Activated B cell treated with CpG ODN at 0.5 μM for 24 hours (primary cell): ENCODE results near the gene FASTK. TPM values are rescaled to one million over a fixed set of nuclear protein-coding genes. Genes with fewer than 3 reads are reported as not detected.

Experiments used
- ATAC-seq: fragments of 200-7000 bp; cut with Tn5 transposase; one replicate; pipeline ENCODE4 v1.10.0; 2021; ENCODE audit warnings: low read depth, mild to moderate bottlenecking, moderate library complexity
- CTCF ChIA-PET: fragments of 350-600 bp; sonication (Branson Sonifier 250); formaldehyde crosslinking; loops from one replicate; lab custom pipeline; 2021; ENCODE audit warnings: antibody characterized with exemption; lab: Charles Lee
- POLR2A ChIA-PET: fragments of 350-600 bp; sonication (Branson Sonifier 250); formaldehyde crosslinking; loops from one replicate; lab custom pipeline; 2021; ENCODE audit warnings: antibody characterized with exemption; lab: Charles Lee
- DNase-seq: peaks from one replicate; pipeline ENCODE4 v3.0.0; 2022
- H3K27ac Mint-ChIP-seq: one replicate; pipeline ENCODE4 v1.8.0; 2020; ENCODE audit warnings: mixed read lengths
- H3K27me3 Mint-ChIP-seq: one replicate; pipeline ENCODE4 v1.8.0; 2021; ENCODE audit warnings: mixed read lengths
- H3K36me3 Mint-ChIP-seq: one replicate; pipeline ENCODE4 v1.8.0; 2021; ENCODE audit warnings: low read depth, mixed read lengths
- H3K4me1 Mint-ChIP-seq: one replicate; pipeline ENCODE4 v1.8.0; 2021; ENCODE audit warnings: mixed read lengths
- H3K4me3 Mint-ChIP-seq: one replicate; pipeline ENCODE4 v1.8.0; 2020; ENCODE audit warnings: mild to moderate bottlenecking, mixed read lengths
- H3K9me3 Mint-ChIP-seq: one replicate; pipeline ENCODE4 v1.8.0; 2020; ENCODE audit warnings: mixed read lengths
- intact Hi-C: fragments of 100-400 bp; cut with micrococcal nuclease; formaldehyde crosslinking; loops from one replicate; pipeline ENCODE4 v1.15.1; 2024
- total RNA-seq: library from RNA; stranded (reverse); gene quantifications from 2 replicates; pipeline ENCODE4 v1.2.3, GENCODE V29; 2022
- TF ChIP-seq, protein P1 (sequence below): fragments of 200-600 bp; IDR thresholded peaks from one replicate; pipeline ENCODE4 v1.8.0; 2022; ENCODE audit warnings: antibody characterized with exemption, mild to moderate bottlenecking

Gene FASTK
- total RNA-seq, 1 donor from 2014 or later: 103 TPM

DNA sequence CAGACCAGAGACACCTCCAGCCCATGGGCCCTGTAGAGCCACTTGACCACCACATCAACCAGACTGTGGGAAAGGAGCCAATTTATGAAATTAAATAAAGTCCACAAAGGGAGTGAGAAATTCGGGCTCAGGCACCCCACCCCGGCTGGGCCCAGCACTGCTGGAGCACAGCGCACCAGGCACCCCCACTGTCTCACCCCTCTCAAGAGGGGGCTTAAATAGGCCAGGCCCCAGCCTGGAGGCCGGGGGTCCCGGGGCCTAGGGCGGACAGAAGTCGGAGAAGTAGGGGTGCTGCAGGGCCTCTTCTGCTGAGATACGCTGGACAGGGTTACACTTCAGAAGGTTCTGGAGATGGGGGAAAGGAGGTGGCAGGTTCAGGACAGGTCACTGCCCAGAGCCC, 26.9 kb downstream of the FASTK start:
- Mint-ChIP-seq H3K27me3 (peaks cover 8% of the 10 kb centered on the region), H3K4me3 (no peak overlapping the region), H3K36me3 (peaks cover 5% of the 10 kb centered on the region), H3K4me1 (peaks cover 16% of the 10 kb centered on the region), H3K27ac (no peak overlapping the region), H3K9me3 (no peaks in the 10 kb centered on the region)
- TF ChIP-seq, protein P1, sequence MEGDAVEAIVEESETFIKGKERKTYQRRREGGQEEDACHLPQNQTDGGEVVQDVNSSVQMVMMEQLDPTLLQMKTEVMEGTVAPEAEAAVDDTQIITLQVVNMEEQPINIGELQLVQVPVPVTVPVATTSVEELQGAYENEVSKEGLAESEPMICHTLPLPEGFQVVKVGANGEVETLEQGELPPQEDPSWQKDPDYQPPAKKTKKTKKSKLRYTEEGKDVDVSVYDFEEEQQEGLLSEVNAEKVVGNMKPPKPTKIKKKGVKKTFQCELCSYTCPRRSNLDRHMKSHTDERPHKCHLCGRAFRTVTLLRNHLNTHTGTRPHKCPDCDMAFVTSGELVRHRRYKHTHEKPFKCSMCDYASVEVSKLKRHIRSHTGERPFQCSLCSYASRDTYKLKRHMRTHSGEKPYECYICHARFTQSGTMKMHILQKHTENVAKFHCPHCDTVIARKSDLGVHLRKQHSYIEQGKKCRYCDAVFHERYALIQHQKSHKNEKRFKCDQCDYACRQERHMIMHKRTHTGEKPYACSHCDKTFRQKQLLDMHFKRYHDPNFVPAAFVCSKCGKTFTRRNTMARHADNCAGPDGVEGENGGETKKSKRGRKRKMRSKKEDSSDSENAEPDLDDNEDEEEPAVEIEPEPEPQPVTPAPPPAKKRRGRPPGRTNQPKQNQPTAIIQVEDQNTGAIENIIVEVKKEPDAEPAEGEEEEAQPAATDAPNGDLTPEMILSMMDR: no peak
- POLR2A ChIA-PET: no interaction called here
- DNase-seq (no peak), ATAC-seq (no peak)
- CTCF ChIA-PET: no interaction called here
- intact Hi-C loops: loop anchor here (10.0 kb wide), 2 partner anchors 291 to 1219 kb away; partner anchors contain the start of genes NUB1 and ZNF862

DNA sequence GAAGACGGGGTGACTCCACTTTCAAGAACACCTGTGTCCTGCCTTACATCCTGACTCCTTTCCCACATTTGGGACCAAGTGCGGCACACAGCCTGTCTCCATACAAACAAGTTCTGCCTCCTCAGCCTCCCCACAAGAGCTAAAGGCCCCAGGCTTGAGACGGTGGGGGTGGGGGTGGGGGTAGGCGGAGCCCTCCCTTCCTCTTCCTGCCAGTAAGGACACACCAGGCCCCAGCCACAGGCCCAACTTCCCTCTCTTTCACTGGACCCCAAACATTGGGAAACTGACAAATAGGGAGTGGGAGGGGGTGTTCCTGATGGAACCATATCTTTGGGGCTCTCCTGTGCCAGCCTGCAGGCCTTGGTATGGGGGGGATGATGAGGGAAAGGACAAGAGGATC, 27.5 kb downstream of the FASTK start:
- ATAC-seq: no peak
- DNase-seq: no peak
- H3K36me3 Mint-ChIP-seq: peaks cover 2% of the 10 kb centered on the region
- no peak overlapping the region for H3K27ac Mint-ChIP-seq
- H3K4me3 Mint-ChIP-seq: no peak overlapping the region
- TF ChIP-seq, protein P1: no peak
- CTCF ChIA-PET: no interaction called here
- POLR2A ChIA-PET: no interaction called here
- intact Hi-C loops: loop anchor here (10.0 kb wide), 2 partner anchors 292 to 1218 kb away; partner anchors contain the start of genes NUB1 and ZNF862
- H3K4me1 Mint-ChIP-seq: peaks cover 12% of the 10 kb centered on the region
- no peaks in the 10 kb centered on the region for H3K9me3 Mint-ChIP-seq
- peaks cover 8% of the 10 kb centered on the region for H3K27me3 Mint-ChIP-seq

DNA sequence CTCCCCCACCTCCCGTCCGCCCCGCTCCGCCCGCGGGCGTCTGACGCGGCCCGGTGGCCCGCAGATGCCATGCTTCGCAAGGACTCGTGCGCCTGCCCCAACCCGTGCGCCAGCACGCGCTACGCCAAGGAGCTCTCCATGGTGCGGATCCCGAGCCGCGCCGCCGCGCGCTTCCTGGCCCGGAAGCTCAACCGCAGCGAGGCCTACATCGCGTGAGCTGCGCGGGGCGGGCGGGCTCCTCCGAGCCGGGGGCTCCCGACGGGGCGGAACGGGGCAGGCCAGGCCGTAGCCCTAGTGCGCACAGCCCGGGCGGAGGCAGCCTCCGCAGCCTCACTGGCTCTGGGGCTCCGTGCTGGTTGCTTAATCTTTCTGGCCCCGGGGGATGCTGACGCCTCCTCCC, 29.5 kb downstream of the FASTK start:
- Mint-ChIP-seq H3K27ac (no peak overlapping the region), H3K4me1 (peaks cover 3% of the 10 kb centered on the region), H3K27me3 (peaks cover 8% of the 10 kb centered on the region), H3K36me3 (peaks cover 2% of the 10 kb centered on the region), H3K9me3 (no peaks in the 10 kb centered on the region), H3K4me3 (no peak overlapping the region)
- ChIA-PET CTCF (no interaction called here), POLR2A (no interaction called here)
- TF ChIP-seq, protein P1: no peak
- DNase-seq: no peak
- peak; percentile 49 for ATAC-seq
- intact Hi-C loops: loop anchor here (10.0 kb wide), 2 partner anchors 294 to 1216 kb away; partner anchors contain the start of genes NUB1 and ZNF862

DNA sequence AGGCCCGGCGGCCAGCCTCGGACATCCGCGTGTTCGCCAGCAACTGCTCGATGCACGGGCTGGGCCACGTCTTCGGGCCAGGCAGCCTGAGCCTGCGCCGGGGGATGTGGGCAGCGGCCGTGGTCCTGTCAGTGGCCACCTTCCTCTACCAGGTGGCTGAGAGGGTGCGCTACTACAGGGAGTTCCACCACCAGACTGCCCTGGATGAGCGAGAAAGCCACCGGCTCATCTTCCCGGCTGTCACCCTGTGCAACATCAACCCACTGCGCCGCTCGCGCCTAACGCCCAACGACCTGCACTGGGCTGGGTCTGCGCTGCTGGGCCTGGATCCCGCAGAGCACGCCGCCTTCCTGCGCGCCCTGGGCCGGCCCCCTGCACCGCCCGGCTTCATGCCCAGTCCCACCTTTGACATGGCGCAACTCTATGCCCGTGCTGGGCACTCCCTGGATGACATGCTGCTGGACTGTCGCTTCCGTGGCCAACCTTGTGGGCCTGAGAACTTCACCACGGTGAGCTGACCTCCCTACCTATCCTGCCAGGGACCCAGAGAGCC, 31.6 kb downstream of the FASTK start:
- no peak for DNase-seq
- no peak for ATAC-seq
- H3K4me1 Mint-ChIP-seq: peaks cover 3% of the 10 kb centered on the region
- H3K9me3 Mint-ChIP-seq: no peaks in the 10 kb centered on the region
- peaks cover 14% of the 10 kb centered on the region for H3K36me3 Mint-ChIP-seq
- intact Hi-C loops: no loop called here
- no peak overlapping the region for H3K27ac Mint-ChIP-seq
- TF ChIP-seq, protein P1: no peak
- peaks cover 8% of the 10 kb centered on the region for H3K27me3 Mint-ChIP-seq
- ChIA-PET CTCF (no interaction called here), POLR2A (no interaction called here)
- H3K4me3 Mint-ChIP-seq: no peak overlapping the region

DNA sequence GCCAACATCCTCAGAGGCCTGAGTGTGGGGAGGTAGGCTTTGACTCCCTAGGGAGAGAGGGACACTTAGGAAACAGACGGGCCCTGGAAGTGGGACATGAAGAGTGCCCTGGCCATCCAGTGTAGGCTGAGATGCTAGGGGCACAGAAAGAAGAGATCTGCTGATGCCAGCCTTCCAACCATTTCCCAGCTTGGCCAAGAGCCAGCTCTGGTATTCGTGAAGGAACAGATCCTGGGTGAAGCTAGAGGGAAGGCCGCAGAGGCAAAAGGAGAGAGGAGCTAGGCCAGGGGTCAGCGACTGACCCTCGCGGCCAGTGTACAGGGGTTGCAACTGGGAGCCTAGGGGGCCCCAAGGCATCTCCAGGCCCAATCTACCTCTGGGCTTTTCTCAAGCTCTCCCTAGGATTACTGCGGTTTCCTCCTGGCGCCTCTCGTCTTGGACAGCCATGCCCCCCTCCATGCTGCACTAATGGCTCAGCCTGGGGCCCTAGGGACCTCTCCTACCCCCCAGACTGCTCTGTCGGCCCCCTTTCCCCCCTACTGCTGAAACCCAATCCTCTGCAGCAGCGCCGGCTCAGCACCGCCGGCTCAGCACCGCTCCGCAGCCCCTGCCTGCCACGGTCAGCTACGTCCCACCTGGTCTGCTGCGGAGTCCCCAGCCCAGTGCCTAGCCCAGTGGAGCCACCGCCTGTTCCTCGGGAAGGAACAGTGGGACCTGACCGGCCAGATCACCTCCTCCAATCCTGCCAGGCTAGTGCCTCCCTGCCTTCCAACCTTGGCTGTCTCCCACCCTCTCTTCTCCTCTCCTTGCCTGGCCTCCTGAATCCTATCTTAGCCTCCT, 32.4 kb downstream of the FASTK start, which contains the start of gene ASIC3:
ASIC3 (plus strand) TSS at position 556 of the 840 bp plus-strand sequence. CDS start 355 bp downstream, outside the sequence.
- Mint-ChIP-seq H3K27ac (no peak within 1 kb of the TSS), H3K36me3 (peaks cover 13% of the 10 kb centered on the region), H3K4me1 (peaks cover 3% of the 10 kb centered on the region), H3K9me3 (no peaks in the 10 kb centered on the region), H3K27me3 (peaks cover 8% of the 10 kb centered on the region), H3K4me3 (no peak within 1 kb of the TSS)
- ATAC-seq (no peak), DNase-seq (no peak)
- intact Hi-C loops: no loop called here
- TF ChIP-seq, protein P1: no peak
- ChIA-PET CTCF (no interaction called here), POLR2A (no interaction called here)
